ENCODE results near the gene GABRG3.

The GABRG3 gene

GRCh38 chr15:27466758-27467157 is 495.8 kb downstream of the GABRG3 start:
- no peak for DNase-seq (ENCODE audit: low spot score)

GRCh38 chr15:27468151-27468591 is 497.2 kb downstream of the GABRG3 start:
- no peak for DNase-seq (ENCODE audit: low spot score)

- DNase-seq (ENCODE audit: low spot score), result no peak
Observed at GRCh38 chr15:27473845-27474244, 502.9 kb downstream of the GABRG3 start.

GRCh38 chr15:27475395-27475794 is 504.4 kb downstream of the GABRG3 start:
- DNase-seq (ENCODE audit: low spot score), result no peak

- peak; percentile 61 for DNase-seq (ENCODE audit: low spot score)
Observed at GRCh38 chr15:27479296-27480140, 508.5 kb downstream of the GABRG3 start.

- DNase-seq (ENCODE audit: low spot score), result no peak
Observed at GRCh38 chr15:27480141-27480530, 509.2 kb downstream of the GABRG3 start.

GRCh38 chr15:27480642-27481041 is 509.7 kb downstream of the GABRG3 start:
- no peak for DNase-seq (ENCODE audit: low spot score)

- DNase-seq (ENCODE audit: low spot score), result no peak
Observed at GRCh38 chr15:27481768-27482167, 510.8 kb downstream of the GABRG3 start.

GRCh38 chr15:27482287-27482686 is 511.3 kb downstream of the GABRG3 start:
- no peak for DNase-seq (ENCODE audit: low spot score)

- DNase-seq (ENCODE audit: low spot score), result no peak
Observed at GRCh38 chr15:27483124-27483523, 512.1 kb downstream of the GABRG3 start.

GRCh38 chr15:27485265-27485664 is 514.3 kb downstream of the GABRG3 start:
- DNase-seq (ENCODE audit: low spot score), result no peak

- no peak for DNase-seq (ENCODE audit: low spot score)
Observed at GRCh38 chr15:27486051-27486450, 515.1 kb downstream of the GABRG3 start.

- DNase-seq (ENCODE audit: low spot score), result no peak
Observed at GRCh38 chr15:27486683-27487647, 516.0 kb downstream of the GABRG3 start.

GRCh38 chr15:27487846-27488245 is 516.9 kb downstream of the GABRG3 start:
- no peak for DNase-seq (ENCODE audit: low spot score)

- no peak for DNase-seq (ENCODE audit: low spot score)
Observed at GRCh38 chr15:27490867-27491595, 520.0 kb downstream of the GABRG3 start.

- no peak for DNase-seq (ENCODE audit: low spot score)
Observed at GRCh38 chr15:27491666-27492621, 521.0 kb downstream of the GABRG3 start.

GRCh38 chr15:27495963-27496459 is 525.0 kb downstream of the GABRG3 start:
- no peak for DNase-seq (ENCODE audit: low spot score)

GRCh38 chr15:27498700-27499099 is 527.7 kb downstream of the GABRG3 start:
- DNase-seq (ENCODE audit: low spot score), result no peak

- no peak for DNase-seq (ENCODE audit: low spot score)
Observed at GRCh38 chr15:27499191-27499590, 528.2 kb downstream of the GABRG3 start.

GRCh38 chr15:27499719-27500118 is 528.7 kb downstream of the GABRG3 start:
- DNase-seq (ENCODE audit: low spot score), result no peak

GRCh38 chr15:27500206-27500605 is 529.2 kb downstream of the GABRG3 start:
- no peak for DNase-seq (ENCODE audit: low spot score)

Data from cerebellar cortex (tissue), 1 donor.